Activated T-cell treated with anti-CD3 and anti-CD28 coated beads, Interleukin-2, amount 50 U/mL, for 24 hours (primary cell): Measurements from ENCODE around the gene ZNF691.

ENCODE experiments used
- DNase-seq: peaks from one replicate; pipeline ENCODE4 v3.0.0-alpha.2; 2020
- H3K27ac Mint-ChIP-seq: 2 replicates; pipeline ENCODE4 v1.8.0; 2020; ENCODE audit warnings: mild to moderate bottlenecking, mixed read lengths
- H3K27me3 Mint-ChIP-seq: 2 replicates; pipeline ENCODE4 v1.8.0; 2020; ENCODE audit warnings: mixed read lengths
- H3K36me3 Mint-ChIP-seq: 2 replicates; pipeline ENCODE4 v1.8.0; 2020; ENCODE audit warnings: low read depth, mixed read lengths
- H3K4me1 Mint-ChIP-seq: 2 replicates; pipeline ENCODE4 v1.8.0; 2020; ENCODE audit warnings: low read depth, mixed read lengths
- H3K4me3 Mint-ChIP-seq: 2 replicates; pipeline ENCODE4 v1.8.0; 2020; ENCODE audit warnings: mild to moderate bottlenecking, moderate library complexity, mixed read lengths
- H3K9me3 Mint-ChIP-seq: 2 replicates; pipeline ENCODE4 v1.8.0; 2020; ENCODE audit warnings: mixed read lengths

Gene ZNF691

GRCh38 chr1:42822800-42823392 lies 23.5 kb upstream of the ZNF691 start:
- Mint-ChIP-seq H3K4me3 (no peak overlapping the region), H3K36me3 (peaks cover 2% of the 10 kb centered on the region), H3K27me3 (no peaks in the 10 kb centered on the region), H3K9me3 (no peaks in the 10 kb centered on the region), H3K27ac (no peak overlapping the region), H3K4me1 (peaks cover 12% of the 10 kb centered on the region)
- DNase-seq, result no peak

GRCh38 chr1:42824481-42825035 lies 21.9 kb upstream of the ZNF691 start:
- DNase-seq, result no peak
- Mint-ChIP-seq H3K36me3 (peaks cover 2% of the 10 kb centered on the region), H3K4me1 (peaks cover 9% of the 10 kb centered on the region), H3K27ac (no peak overlapping the region), H3K9me3 (no peaks in the 10 kb centered on the region), H3K4me3 (no peak overlapping the region), H3K27me3 (no peaks in the 10 kb centered on the region)

- no peaks in the 10 kb centered on the region for H3K9me3 Mint-ChIP-seq
- peaks cover 9% of the 10 kb centered on the region for H3K4me1 Mint-ChIP-seq
- no peak for DNase-seq
- H3K4me3 Mint-ChIP-seq, result no peak overlapping the region
- no peak overlapping the region for H3K27ac Mint-ChIP-seq
- no peaks in the 10 kb centered on the region for H3K27me3 Mint-ChIP-seq
- H3K36me3 Mint-ChIP-seq, result peaks cover 2% of the 10 kb centered on the region
Observed at GRCh38 chr1:42825036-42825851, 21.2 kb upstream of the ZNF691 start.

GRCh38 chr1:42830631-42831030 lies 15.8 kb upstream of the ZNF691 start:
- H3K36me3 Mint-ChIP-seq, result no peaks in the 10 kb centered on the region
- no peaks in the 10 kb centered on the region for H3K9me3 Mint-ChIP-seq
- no peak for DNase-seq
- H3K27me3 Mint-ChIP-seq, result no peaks in the 10 kb centered on the region
- H3K4me3 Mint-ChIP-seq, result no peak overlapping the region
- no peaks in the 10 kb centered on the region for H3K4me1 Mint-ChIP-seq
- H3K27ac Mint-ChIP-seq, result no peak overlapping the region

GRCh38 chr1:42831273-42831672 lies 15.1 kb upstream of the ZNF691 start:
- Mint-ChIP-seq H3K9me3 (no peaks in the 10 kb centered on the region), H3K36me3 (no peaks in the 10 kb centered on the region), H3K27me3 (no peaks in the 10 kb centered on the region), H3K4me1 (no peaks in the 10 kb centered on the region), H3K4me3 (no peak overlapping the region), H3K27ac (no peak overlapping the region)
- no peak for DNase-seq

- H3K9me3 Mint-ChIP-seq, result no peaks in the 10 kb centered on the region
- no peak overlapping the region for H3K4me3 Mint-ChIP-seq
- no peaks in the 10 kb centered on the region for H3K36me3 Mint-ChIP-seq
- H3K27me3 Mint-ChIP-seq, result no peaks in the 10 kb centered on the region
- H3K27ac Mint-ChIP-seq, result no peak overlapping the region
- no peak for DNase-seq
- no peaks in the 10 kb centered on the region for H3K4me1 Mint-ChIP-seq
Observed at GRCh38 chr1:42832641-42833240, 13.7 kb upstream of the ZNF691 start.

- no peaks in the 10 kb centered on the region for H3K27me3 Mint-ChIP-seq
- H3K4me1 Mint-ChIP-seq, result no peaks in the 10 kb centered on the region
- no peak overlapping the region for H3K4me3 Mint-ChIP-seq
- no peak for DNase-seq
- no peak overlapping the region for H3K27ac Mint-ChIP-seq
- no peaks in the 10 kb centered on the region for H3K9me3 Mint-ChIP-seq
- no peaks in the 10 kb centered on the region for H3K36me3 Mint-ChIP-seq
Observed at GRCh38 chr1:42833981-42834380, 12.4 kb upstream of the ZNF691 start.

- no peaks in the 10 kb centered on the region for H3K27me3 Mint-ChIP-seq
- no peak for DNase-seq
- H3K36me3 Mint-ChIP-seq, result no peaks in the 10 kb centered on the region
- no peak overlapping the region for H3K27ac Mint-ChIP-seq
- H3K4me3 Mint-ChIP-seq, result no peak overlapping the region
- H3K9me3 Mint-ChIP-seq, result no peaks in the 10 kb centered on the region
- H3K4me1 Mint-ChIP-seq, result no peaks in the 10 kb centered on the region
Observed at GRCh38 chr1:42834803-42835202, 11.6 kb upstream of the ZNF691 start.

GRCh38 chr1:42835422-42835821 lies 11.0 kb upstream of the ZNF691 start:
- no peak for DNase-seq
- no peak overlapping the region for H3K4me3 Mint-ChIP-seq
- H3K27ac Mint-ChIP-seq, result no peak overlapping the region
- no peaks in the 10 kb centered on the region for H3K36me3 Mint-ChIP-seq
- H3K27me3 Mint-ChIP-seq, result no peaks in the 10 kb centered on the region
- no peaks in the 10 kb centered on the region for H3K4me1 Mint-ChIP-seq
- no peaks in the 10 kb centered on the region for H3K9me3 Mint-ChIP-seq

GRCh38 chr1:42837709-42838108 lies 8.7 kb upstream of the ZNF691 start:
- H3K27ac Mint-ChIP-seq, result no peak overlapping the region
- no peaks in the 10 kb centered on the region for H3K4me1 Mint-ChIP-seq
- H3K9me3 Mint-ChIP-seq, result no peaks in the 10 kb centered on the region
- peaks cover 6% of the 10 kb centered on the region for H3K36me3 Mint-ChIP-seq
- no peak overlapping the region for H3K4me3 Mint-ChIP-seq
- DNase-seq, result no peak
- no peaks in the 10 kb centered on the region for H3K27me3 Mint-ChIP-seq

- Mint-ChIP-seq H3K27ac (no peak overlapping the region), H3K27me3 (no peaks in the 10 kb centered on the region), H3K9me3 (no peaks in the 10 kb centered on the region), H3K4me3 (no peak overlapping the region), H3K36me3 (peaks cover 14% of the 10 kb centered on the region), H3K4me1 (no peaks in the 10 kb centered on the region)
- DNase-seq, result no peak
Observed at GRCh38 chr1:42838482-42839190, 7.8 kb upstream of the ZNF691 start.

GRCh38 chr1:42841010-42841409 lies 5.4 kb upstream of the ZNF691 start:
- Mint-ChIP-seq H3K4me3 (no peak overlapping the region), H3K9me3 (no peaks in the 10 kb centered on the region), H3K4me1 (peaks cover 12% of the 10 kb centered on the region), H3K36me3 (peaks cover 17% of the 10 kb centered on the region), H3K27me3 (no peaks in the 10 kb centered on the region), H3K27ac (no peak overlapping the region)
- no peak for DNase-seq

GRCh38 chr1:42841440-42842147 lies 4.8 kb upstream of the ZNF691 start:
- peaks cover 14% of the 10 kb centered on the region for H3K4me1 Mint-ChIP-seq
- peaks cover 20% of the 10 kb centered on the region for H3K36me3 Mint-ChIP-seq
- H3K27ac Mint-ChIP-seq, result no peak overlapping the region
- H3K4me3 Mint-ChIP-seq, result no peak overlapping the region
- no peaks in the 10 kb centered on the region for H3K27me3 Mint-ChIP-seq
- no peak for DNase-seq
- no peaks in the 10 kb centered on the region for H3K9me3 Mint-ChIP-seq

GRCh38 chr1:42844592-42845140 lies 1.7 kb upstream of the ZNF691 start:
- Mint-ChIP-seq H3K36me3 (peaks cover 50% of the 10 kb centered on the region), H3K4me3 (no peak overlapping the region), H3K4me1 (peaks cover 41% of the 10 kb centered on the region), H3K27me3 (no peaks in the 10 kb centered on the region), H3K27ac (no peak overlapping the region), H3K9me3 (no peaks in the 10 kb centered on the region)
- DNase-seq, result no peak
